GM21786 (cell line): ENCODE data around the gene TAB2.
"Not testable (repeated sequence)": the region's sequence is repeated elsewhere in the genome, so short reads cannot be mapped to it uniquely, and the experiment has no call there.

ENCODE experiments used
- ATAC-seq: cut with Tn5 transposase; IDR thresholded peaks from one replicate; pipeline ENCODE4 v1.9.1; 2021; ENCODE audit not compliant: unreplicated experiment

Gene TAB2

GRCh38 chr6:149332602-149333265, 15.2 kb downstream of the TAB2 start:
- no peak for ATAC-seq

GRCh38 chr6:149333266-149333620, 15.7 kb downstream of the TAB2 start:
- no peak for ATAC-seq

- no peak for ATAC-seq
Measured at GRCh38 chr6:149334201-149334600, 16.7 kb downstream of the TAB2 start.

- peak; percentile 57 for ATAC-seq
Measured at GRCh38 chr6:149334682-149335160, 17.2 kb downstream of the TAB2 start.

GRCh38 chr6:149335924-149336608, 18.6 kb downstream of the TAB2 start:
- no peak for ATAC-seq

- no peak for ATAC-seq
Measured at GRCh38 chr6:149336609-149336928, 19.1 kb downstream of the TAB2 start.

GRCh38 chr6:149337320-149337719, 19.8 kb downstream of the TAB2 start:
- no peak for ATAC-seq

- no peak for ATAC-seq
Measured at GRCh38 chr6:149340200-149340599, 22.7 kb downstream of the TAB2 start.

- ATAC-seq, result peak; percentile 88
Measured at GRCh38 chr6:149342525-149342924, 25.0 kb downstream of the TAB2 start.

- no peak for ATAC-seq
Measured at GRCh38 chr6:149343501-149343900, 26.0 kb downstream of the TAB2 start.

GRCh38 chr6:149346078-149346477, 28.6 kb downstream of the TAB2 start:
- no peak for ATAC-seq

- ATAC-seq, result no peak
Measured at GRCh38 chr6:149347067-149347466, 29.6 kb downstream of the TAB2 start.

- ATAC-seq, result not testable (repeated sequence)
Measured at GRCh38 chr6:149349279-149349678, 31.8 kb downstream of the TAB2 start.

- ATAC-seq, result no peak
Measured at GRCh38 chr6:149354009-149354408, 36.5 kb downstream of the TAB2 start.

- ATAC-seq, result no peak
Measured at GRCh38 chr6:149356081-149356750, 38.7 kb downstream of the TAB2 start.

GRCh38 chr6:149357726-149358538, 40.4 kb downstream of the TAB2 start:
- no peak for ATAC-seq

GRCh38 chr6:149359440-149359839, 41.9 kb downstream of the TAB2 start:
- ATAC-seq, result no peak

GRCh38 chr6:149360536-149360935, 43.0 kb downstream of the TAB2 start:
- ATAC-seq, result no peak

GRCh38 chr6:149362289-149362688, 44.8 kb downstream of the TAB2 start:
- ATAC-seq, result no peak

GRCh38 chr6:149363154-149363553, 45.6 kb downstream of the TAB2 start:
- ATAC-seq, result no peak

- ATAC-seq, result no peak
Measured at GRCh38 chr6:149364557-149364956, 47.0 kb downstream of the TAB2 start.
